SK-N-SH treated with all-trans-retinoic acid at 6 μM for 48 hours (cell line): Measurements from ENCODE around the gene LMF2.

Source experiments
- ATAC-seq: fragments of 200-7000 bp; cut with Tn5 transposase; 3 replicates; pipeline ENCODE4 v1.9.1; 2020; ENCODE audit warnings: mild to moderate bottlenecking, moderate library complexity
- ARNTL ChIP-seq: fragments of 450-650 bp; formaldehyde crosslinking; IDR thresholded peaks from 2 replicates; pipeline ENCODE4 v1.5.0; 2020; ENCODE audit warnings: low read depth, mild to moderate bottlenecking, moderate library complexity, borderline replicate concordance
- BACH2 ChIP-seq: fragments of 250-450 bp; sonication (Bioruptor Pico); IDR thresholded peaks from 2 replicates; pipeline ENCODE4 v1.9.0; 2021; ENCODE audit warnings: mild to moderate bottlenecking, borderline replicate concordance
- ESRRG ChIP-seq: fragments of 250-450 bp; sonication (Bioruptor Pico); IDR thresholded peaks from 2 replicates; pipeline ENCODE4 v1.6.1; 2021; ENCODE audit warnings: mild to moderate bottlenecking
- GLIS3 ChIP-seq: fragments of 250-450 bp; sonication (Bioruptor Pico); IDR thresholded peaks from 2 replicates; pipeline ENCODE4 v1.5.0; 2020; ENCODE audit warnings: mild to moderate bottlenecking, moderate library complexity
- ISL1 ChIP-seq: fragments of 250-450 bp; sonication (Bioruptor Pico); IDR thresholded peaks from 2 replicates; pipeline ENCODE4 v2.1.2; 2022; ENCODE audit warnings: mild to moderate bottlenecking, moderate library complexity
- OSR1 ChIP-seq: fragments of 250-450 bp; sonication (Bioruptor Pico); IDR thresholded peaks from 2 replicates; pipeline ENCODE4 v1.8.0; 2022; ENCODE audit warnings: moderate library complexity, mild to moderate bottlenecking, inconsistent platforms
- PPARA ChIP-seq: fragments of 250-450 bp; sonication (Bioruptor Pico); IDR thresholded peaks from 2 replicates; pipeline ENCODE4 v1.5.0; 2020; ENCODE audit warnings: mild to moderate bottlenecking, borderline replicate concordance
- RARB ChIP-seq: fragments of 250-450 bp; sonication (Bioruptor Pico); IDR thresholded peaks from 2 replicates; pipeline ENCODE4 v1.8.0; 2021; ENCODE audit warnings: mild to moderate bottlenecking, moderate library complexity
- SNAI2 ChIP-seq: fragments of 250-450 bp; sonication (Bioruptor Pico); IDR thresholded peaks from 2 replicates; pipeline ENCODE4 v1.5.0; 2020; ENCODE audit warnings: mild to moderate bottlenecking, moderate library complexity
- TOX ChIP-seq: fragments of 250-450 bp; sonication (Bioruptor Pico); IDR thresholded peaks from 2 replicates; pipeline ENCODE4 v1.8.0; 2021; ENCODE audit warnings: mild to moderate bottlenecking, moderate library complexity, borderline replicate concordance
- ZC3H10 ChIP-seq: fragments of 250-450 bp; sonication (Bioruptor Pico); IDR thresholded peaks from 2 replicates; pipeline ENCODE4 v1.5.1; 2021; ENCODE audit warnings: mild to moderate bottlenecking, moderate library complexity
- ZFP3 ChIP-seq: fragments of 250-450 bp; sonication (Bioruptor Pico); IDR thresholded peaks from 2 replicates; pipeline ENCODE4 v1.5.0; 2020; ENCODE audit warnings: mild to moderate bottlenecking, moderate library complexity
- ZFP30 ChIP-seq: fragments of 450-650 bp; formaldehyde crosslinking; IDR thresholded peaks from 2 replicates; pipeline ENCODE4 v1.5.0; 2022; ENCODE audit warnings: mild to moderate bottlenecking, moderate library complexity
- ZNF565 ChIP-seq: fragments of 450-650 bp; formaldehyde crosslinking; conservative IDR thresholded peaks from 2 replicates; pipeline ENCODE4 v1.5.0; 2020; ENCODE audit warnings: low read depth, mild to moderate bottlenecking, moderate library complexity
- ZNF70 ChIP-seq: fragments of 450-650 bp; formaldehyde crosslinking; IDR thresholded peaks from 2 replicates; pipeline ENCODE4 v1.5.0; 2020; ENCODE audit warnings: mild to moderate bottlenecking, moderate library complexity
- ZNF8 ChIP-seq: fragments of 450-650 bp; formaldehyde crosslinking; IDR thresholded peaks from 2 replicates; pipeline ENCODE4 v1.5.0; 2020; ENCODE audit warnings: mild to moderate bottlenecking, moderate library complexity
- TF ChIP-seq, protein P1 (sequence below): fragments of 250-450 bp; sonication (Bioruptor Pico); IDR thresholded peaks from 2 replicates; pipeline ENCODE4 v1.8.0; 2020; ENCODE audit warnings: mild to moderate bottlenecking, moderate library complexity, borderline replicate concordance
- TF ChIP-seq, protein P2 (sequence below): fragments of 250-450 bp; sonication (Bioruptor Pico); IDR thresholded peaks from 2 replicates; pipeline ENCODE4 v1.5.0; 2020; ENCODE audit warnings: mild to moderate bottlenecking, moderate library complexity
- TF ChIP-seq, protein P3 (sequence below): fragments of 250-450 bp; sonication (Bioruptor Pico); IDR thresholded peaks from 2 replicates; pipeline ENCODE4 v1.5.1; 2020; ENCODE audit warnings: low read depth, mild to moderate bottlenecking, moderate library complexity
- TF ChIP-seq, protein P4 (sequence below): fragments of 250-450 bp; sonication (Bioruptor Pico); IDR thresholded peaks from 2 replicates; pipeline ENCODE4 v1.8.0; 2021; ENCODE audit warnings: low read depth, mild to moderate bottlenecking, moderate library complexity, borderline replicate concordance

The LMF2 gene

DNA sequence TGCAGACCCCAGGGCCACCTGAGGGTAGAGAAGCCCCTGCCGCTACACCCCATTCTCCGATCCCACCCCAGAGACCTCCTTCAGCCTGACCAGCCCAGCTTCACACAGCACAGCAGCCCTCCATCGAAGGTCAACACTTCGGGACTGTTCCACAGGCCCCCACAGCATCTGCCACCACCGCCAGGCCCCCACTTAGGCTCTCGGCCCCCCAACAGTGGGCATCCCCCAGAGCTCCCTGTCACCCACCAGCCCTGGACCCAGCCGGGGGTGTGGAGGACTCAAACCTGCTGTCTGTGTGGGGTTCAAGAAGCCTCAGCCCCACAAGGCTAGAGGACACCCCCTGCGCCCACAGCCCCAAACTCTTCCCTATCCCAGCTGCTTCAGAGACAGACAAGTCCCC, 38.9 kb downstream of the LMF2 start:
- ATAC-seq: no peak
- no peak for TF ChIP-seq ZC3H10 (CRISPR knock-in tag)
- TF ChIP-seq ZFP30: no peak
- TF ChIP-seq, protein P1, sequence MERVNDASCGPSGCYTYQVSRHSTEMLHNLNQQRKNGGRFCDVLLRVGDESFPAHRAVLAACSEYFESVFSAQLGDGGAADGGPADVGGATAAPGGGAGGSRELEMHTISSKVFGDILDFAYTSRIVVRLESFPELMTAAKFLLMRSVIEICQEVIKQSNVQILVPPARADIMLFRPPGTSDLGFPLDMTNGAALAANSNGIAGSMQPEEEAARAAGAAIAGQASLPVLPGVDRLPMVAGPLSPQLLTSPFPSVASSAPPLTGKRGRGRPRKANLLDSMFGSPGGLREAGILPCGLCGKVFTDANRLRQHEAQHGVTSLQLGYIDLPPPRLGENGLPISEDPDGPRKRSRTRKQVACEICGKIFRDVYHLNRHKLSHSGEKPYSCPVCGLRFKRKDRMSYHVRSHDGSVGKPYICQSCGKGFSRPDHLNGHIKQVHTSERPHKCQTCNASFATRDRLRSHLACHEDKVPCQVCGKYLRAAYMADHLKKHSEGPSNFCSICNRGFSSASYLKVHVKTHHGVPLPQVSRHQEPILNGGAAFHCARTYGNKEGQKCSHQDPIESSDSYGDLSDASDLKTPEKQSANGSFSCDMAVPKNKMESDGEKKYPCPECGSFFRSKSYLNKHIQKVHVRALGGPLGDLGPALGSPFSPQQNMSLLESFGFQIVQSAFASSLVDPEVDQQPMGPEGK: no peak
- TF ChIP-seq BACH2: no peak
- no peak for TF ChIP-seq ZNF565 (CRISPR knock-in tag)
- TF ChIP-seq ZFP3: no peak
- no peak for TF ChIP-seq ARNTL
- TF ChIP-seq ZNF8 (CRISPR knock-in tag): no peak
- no peak for TF ChIP-seq SNAI2 (CRISPR knock-in tag)
- no peak for TF ChIP-seq ESRRG (CRISPR knock-in tag)
- TF ChIP-seq RARB (CRISPR knock-in tag): no peak
- TF ChIP-seq PPARA (CRISPR knock-in tag): no peak
- TF ChIP-seq, protein P2, sequence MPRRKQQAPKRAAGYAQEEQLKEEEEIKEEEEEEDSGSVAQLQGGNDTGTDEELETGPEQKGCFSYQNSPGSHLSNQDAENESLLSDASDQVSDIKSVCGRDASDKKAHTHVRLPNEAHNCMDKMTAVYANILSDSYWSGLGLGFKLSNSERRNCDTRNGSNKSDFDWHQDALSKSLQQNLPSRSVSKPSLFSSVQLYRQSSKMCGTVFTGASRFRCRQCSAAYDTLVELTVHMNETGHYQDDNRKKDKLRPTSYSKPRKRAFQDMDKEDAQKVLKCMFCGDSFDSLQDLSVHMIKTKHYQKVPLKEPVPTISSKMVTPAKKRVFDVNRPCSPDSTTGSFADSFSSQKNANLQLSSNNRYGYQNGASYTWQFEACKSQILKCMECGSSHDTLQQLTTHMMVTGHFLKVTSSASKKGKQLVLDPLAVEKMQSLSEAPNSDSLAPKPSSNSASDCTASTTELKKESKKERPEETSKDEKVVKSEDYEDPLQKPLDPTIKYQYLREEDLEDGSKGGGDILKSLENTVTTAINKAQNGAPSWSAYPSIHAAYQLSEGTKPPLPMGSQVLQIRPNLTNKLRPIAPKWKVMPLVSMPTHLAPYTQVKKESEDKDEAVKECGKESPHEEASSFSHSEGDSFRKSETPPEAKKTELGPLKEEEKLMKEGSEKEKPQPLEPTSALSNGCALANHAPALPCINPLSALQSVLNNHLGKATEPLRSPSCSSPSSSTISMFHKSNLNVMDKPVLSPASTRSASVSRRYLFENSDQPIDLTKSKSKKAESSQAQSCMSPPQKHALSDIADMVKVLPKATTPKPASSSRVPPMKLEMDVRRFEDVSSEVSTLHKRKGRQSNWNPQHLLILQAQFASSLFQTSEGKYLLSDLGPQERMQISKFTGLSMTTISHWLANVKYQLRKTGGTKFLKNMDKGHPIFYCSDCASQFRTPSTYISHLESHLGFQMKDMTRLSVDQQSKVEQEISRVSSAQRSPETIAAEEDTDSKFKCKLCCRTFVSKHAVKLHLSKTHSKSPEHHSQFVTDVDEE (CRISPR knock-in tag): no peak

DNA sequence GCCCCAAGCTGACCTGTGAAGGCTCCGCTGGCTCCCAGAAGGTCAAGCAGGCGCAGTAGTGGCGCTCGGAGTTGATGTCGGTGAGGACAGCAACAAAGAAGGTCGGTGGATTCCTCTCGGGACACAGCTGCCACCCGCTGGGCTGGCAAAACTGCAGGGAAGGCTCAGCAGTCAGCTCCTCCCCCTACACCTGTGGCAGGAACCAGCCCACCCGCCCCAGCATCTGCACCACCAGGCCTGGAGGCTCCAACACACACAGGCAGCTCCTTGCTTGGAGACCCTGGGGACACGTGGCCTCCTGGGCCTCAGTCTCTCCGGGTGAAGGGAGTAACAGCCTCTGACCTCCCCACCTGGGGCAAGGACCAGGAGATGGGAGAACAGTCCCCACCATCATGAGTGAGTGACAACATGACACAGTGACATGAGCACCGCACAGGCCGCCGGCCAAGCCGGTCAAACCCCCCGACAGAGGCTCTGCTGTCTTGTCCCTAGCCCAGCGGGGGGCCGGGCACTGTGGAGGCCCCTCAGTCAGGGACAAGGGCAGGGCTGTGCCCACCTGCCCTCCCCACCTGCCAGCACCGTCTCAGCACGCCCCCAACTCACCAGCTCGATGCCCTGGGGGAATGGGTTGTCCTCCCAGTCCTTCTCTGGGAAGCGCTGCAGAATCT, 39.6 kb downstream of the LMF2 start:
- TF ChIP-seq RARB (CRISPR knock-in tag) (no peak), SNAI2 (CRISPR knock-in tag) (no peak), ZFP3 (no peak), ARNTL (no peak), TOX (no peak), OSR1 (CRISPR knock-in tag) (no peak), ZNF565 (CRISPR knock-in tag) (no peak), ZC3H10 (CRISPR knock-in tag) (no peak), ISL1 (no peak), GLIS3 (CRISPR knock-in tag) (no peak), ZNF70 (no peak), BACH2 (no peak), ESRRG (CRISPR knock-in tag) (no peak), PPARA (CRISPR knock-in tag) (no peak)
- TF ChIP-seq, protein P3, sequence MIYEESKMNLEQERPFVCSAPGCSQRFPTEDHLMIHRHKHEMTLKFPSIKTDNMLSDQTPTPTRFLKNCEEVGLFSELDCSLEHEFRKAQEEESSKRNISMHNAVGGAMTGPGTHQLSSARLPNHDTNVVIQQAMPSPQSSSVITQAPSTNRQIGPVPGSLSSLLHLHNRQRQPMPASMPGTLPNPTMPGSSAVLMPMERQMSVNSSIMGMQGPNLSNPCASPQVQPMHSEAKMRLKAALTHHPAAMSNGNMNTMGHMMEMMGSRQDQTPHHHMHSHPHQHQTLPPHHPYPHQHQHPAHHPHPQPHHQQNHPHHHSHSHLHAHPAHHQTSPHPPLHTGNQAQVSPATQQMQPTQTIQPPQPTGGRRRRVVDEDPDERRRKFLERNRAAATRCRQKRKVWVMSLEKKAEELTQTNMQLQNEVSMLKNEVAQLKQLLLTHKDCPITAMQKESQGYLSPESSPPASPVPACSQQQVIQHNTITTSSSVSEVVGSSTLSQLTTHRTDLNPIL (CRISPR knock-in tag): no peak
- TF ChIP-seq, protein P4, sequence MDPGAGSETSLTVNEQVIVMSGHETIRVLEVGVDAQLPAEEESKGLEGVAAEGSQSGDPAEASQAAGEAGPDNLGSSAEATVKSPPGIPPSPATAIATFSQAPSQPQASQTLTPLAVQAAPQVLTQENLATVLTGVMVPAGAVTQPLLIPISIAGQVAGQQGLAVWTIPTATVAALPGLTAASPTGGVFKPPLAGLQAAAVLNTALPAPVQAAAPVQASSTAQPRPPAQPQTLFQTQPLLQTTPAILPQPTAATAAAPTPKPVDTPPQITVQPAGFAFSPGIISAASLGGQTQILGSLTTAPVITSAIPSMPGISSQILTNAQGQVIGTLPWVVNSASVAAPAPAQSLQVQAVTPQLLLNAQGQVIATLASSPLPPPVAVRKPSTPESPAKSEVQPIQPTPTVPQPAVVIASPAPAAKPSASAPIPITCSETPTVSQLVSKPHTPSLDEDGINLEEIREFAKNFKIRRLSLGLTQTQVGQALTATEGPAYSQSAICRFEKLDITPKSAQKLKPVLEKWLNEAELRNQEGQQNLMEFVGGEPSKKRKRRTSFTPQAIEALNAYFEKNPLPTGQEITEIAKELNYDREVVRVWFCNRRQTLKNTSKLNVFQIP (CRISPR knock-in tag): no peak
- TF ChIP-seq, protein P2 (CRISPR knock-in tag): no peak
- no peak for ATAC-seq

DNA sequence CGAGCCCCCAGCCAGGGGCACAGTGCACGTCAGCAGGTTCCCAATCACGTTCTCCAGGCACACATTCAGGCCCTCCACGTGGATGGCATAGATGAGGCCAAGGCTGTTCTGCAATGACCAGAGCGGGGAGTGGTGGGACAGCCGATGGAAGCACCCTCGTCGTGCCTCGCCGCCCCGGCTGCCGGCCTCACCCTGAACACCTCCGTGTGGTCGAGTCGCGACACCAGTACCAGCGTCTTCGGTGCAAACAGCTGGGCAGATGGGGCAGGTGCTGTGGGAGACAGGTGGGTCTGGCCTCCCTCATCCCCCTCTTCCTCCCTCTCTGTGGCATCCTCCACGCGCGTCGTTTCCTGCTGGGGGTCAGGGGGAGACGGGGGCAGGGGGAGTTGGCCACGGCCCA, 40.2 kb downstream of the LMF2 start:
- no peak for ATAC-seq
- TF ChIP-seq, protein P4 (CRISPR knock-in tag): no peak
- TF ChIP-seq ISL1 (no peak), SNAI2 (CRISPR knock-in tag) (no peak)
- TF ChIP-seq, protein P2 (CRISPR knock-in tag): no peak
- TF ChIP-seq, protein P3 (CRISPR knock-in tag): no peak
